GM19238 (cell line): Measurements from ENCODE around the gene PLXNB1.
A peak's percentile ranks its signal among the peaks of the same experiment; 100 is the strongest.

Experiments
- DNase-seq: peaks from one replicate; pipeline ENCODE4 v3.0.0; 2011; ENCODE audit warnings: low spot score; ENCODE audit not compliant: insufficient read length

Gene PLXNB1

GRCh38 chr3:48433472-48434118 is 3.7 kb upstream of the PLXNB1 start:
- no peak for DNase-seq

GRCh38 chr3:48432411-48433371 is 2.8 kb upstream of the PLXNB1 start:
- DNase-seq: no peak

- DNase-seq: no peak
These were observed 1.5 kb upstream of the PLXNB1 start for GRCh38 chr3:48431224-48432029.

GRCh38 chr3:48430708-48431101 is 819 bp upstream of the PLXNB1 start:
- no peak for DNase-seq

GRCh38 chr3:48429317-48429959 is 448 bp downstream of the PLXNB1 start:
- DNase-seq: peak; percentile 81

GRCh38 chr3:48428572-48429316 is 1.1 kb downstream of the PLXNB1 start:
- DNase-seq: no peak

- DNase-seq: no peak
These were observed 1.8 kb downstream of the PLXNB1 start for GRCh38 chr3:48428088-48428571.

GRCh38 chr3:48427630-48427962 is 2.3 kb downstream of the PLXNB1 start:
- no peak for DNase-seq

- no peak for DNase-seq
These were observed 2.8 kb downstream of the PLXNB1 start for GRCh38 chr3:48426944-48427629.

- no peak for DNase-seq
These were observed 3.4 kb downstream of the PLXNB1 start for GRCh38 chr3:48426401-48426909.

- no peak for DNase-seq
These were observed 4.5 kb downstream of the PLXNB1 start for GRCh38 chr3:48425281-48425812.

GRCh38 chr3:48423883-48424695 is 5.8 kb downstream of the PLXNB1 start:
- no peak for DNase-seq

GRCh38 chr3:48423241-48423882 is 6.5 kb downstream of the PLXNB1 start:
- DNase-seq: no peak

- DNase-seq: no peak
These were observed 7.2 kb downstream of the PLXNB1 start for GRCh38 chr3:48422681-48423080.

- DNase-seq: no peak
These were observed 7.6 kb downstream of the PLXNB1 start for GRCh38 chr3:48422272-48422671.

GRCh38 chr3:48420561-48420960 is 9.3 kb downstream of the PLXNB1 start:
- DNase-seq: no peak

GRCh38 chr3:48419597-48419996 is 10.3 kb downstream of the PLXNB1 start:
- DNase-seq: no peak

- DNase-seq: no peak
These were observed 10.7 kb downstream of the PLXNB1 start for GRCh38 chr3:48419149-48419548.
